Liver (tissue), 9 donors: Measurements from ENCODE around the gene DUS1L. TPM values are rescaled to one million over a fixed set of nuclear protein-coding genes. Genes with fewer than 3 reads are reported as not detected.
A peak's percentile ranks its signal among the peaks of the same experiment; 100 is the strongest.

Experiments
- DNase-seq: peaks from one replicate; pipeline ENCODE4 v3.0.0-alpha.2; 2017; ENCODE audit warnings: low spot score
- H3K27ac ChIP-seq, 2 donors: one replicate each; pipeline ENCODE4 v1.7.0; 2013; ENCODE audit warnings: inconsistent platforms in 2 of 2, low read length in 2 of 2, control low read depth in 1 of 2, low read depth in 1 of 2, mild to moderate bottlenecking in 1 of 2
- H3K27me3 ChIP-seq, 4 donors: one replicate each; pipeline versions ENCODE4 v1.6.1 to v1.7.0; 2013; ENCODE audit warnings: low read length in 3 of 4, inconsistent platforms in 1 of 4, mild to moderate bottlenecking in 1 of 4, moderate library complexity in 1 of 4; ENCODE audit not compliant: control insufficient read depth in 4 of 4, insufficient read depth in 4 of 4
- H3K36me3 ChIP-seq, 4 donors: one replicate each; pipeline versions ENCODE4 v1.6.1 to v1.7.0; 2013; ENCODE audit warnings: low read length in 3 of 4, mild to moderate bottlenecking in 3 of 4, low read depth in 1 of 4, moderate library complexity in 1 of 4; ENCODE audit not compliant: control insufficient read depth in 4 of 4, insufficient read depth in 3 of 4
- H3K4me1 ChIP-seq, 4 donors: one replicate each; pipeline versions ENCODE4 v1.6.1 to v1.7.0; 2013; ENCODE audit warnings: low read length in 3 of 4, mild to moderate bottlenecking in 3 of 4, moderate library complexity in 1 of 4; ENCODE audit not compliant: control insufficient read depth in 4 of 4, insufficient read depth in 4 of 4
- H3K4me3 ChIP-seq, 3 donors: one replicate each; pipeline versions ENCODE4 v1.6.1 to v1.7.0; 2013; ENCODE audit warnings: low read length in 3 of 3, control low read depth in 1 of 3, low read depth in 1 of 3, mild to moderate bottlenecking in 1 of 3
- H3K9ac ChIP-seq, 2 donors: one replicate each; pipeline ENCODE4 v1.7.0; 2013; ENCODE audit warnings: low read length in 2 of 2, mild to moderate bottlenecking in 2 of 2, moderate library complexity in 2 of 2, control low read depth in 1 of 2, low read depth in 1 of 2
- H3K9me3 ChIP-seq, 4 donors: one replicate each; pipeline versions ENCODE4 v1.6.1 to v1.7.0; 2013; ENCODE audit warnings: low read length in 3 of 4; ENCODE audit not compliant: control insufficient read depth in 4 of 4
- FOXA1 ChIP-seq: IDR thresholded peaks from 2 replicates; pipeline ENCODE4 v1.6.1; 2016; ENCODE audit warnings: antibody characterized with exemption
- FOXA2 ChIP-seq: IDR thresholded peaks from 2 replicates; pipeline ENCODE4 v1.6.1; 2016; ENCODE audit warnings: antibody characterized with exemption
- GABPA ChIP-seq, 2 donors: IDR thresholded peaks in 1 of 2; conservative IDR thresholded peaks in 1 of 2; 2 replicates each; pipeline ENCODE4 v1.6.1; 2016; ENCODE audit warnings: antibody characterized with exemption in 2 of 2, mild to moderate bottlenecking in 1 of 2, moderate library complexity in 1 of 2
- HNF4A ChIP-seq, 2 donors: conservative IDR thresholded peaks; 2 replicates each; pipeline ENCODE4 v1.6.1; 2016; ENCODE audit warnings: antibody characterized with exemption in 2 of 2, mild to moderate bottlenecking in 2 of 2
- HNF4G ChIP-seq: IDR thresholded peaks from 2 replicates; pipeline ENCODE4 v1.6.1; 2016; ENCODE audit warnings: antibody characterized with exemption
- NR2F2 ChIP-seq: IDR thresholded peaks from 2 replicates; pipeline ENCODE4 v1.6.1; 2016; ENCODE audit warnings: antibody characterized with exemption
- RAD21 ChIP-seq, 2 donors: IDR thresholded peaks; 2 replicates each; pipeline ENCODE4 v1.6.1; 2016; ENCODE audit warnings: antibody characterized with exemption in 2 of 2, mild to moderate bottlenecking in 2 of 2
- RXRA ChIP-seq, 2 donors: IDR thresholded peaks; 2 replicates each; pipeline ENCODE4 v1.6.1; 2017 to 2018; ENCODE audit warnings: antibody characterized with exemption in 2 of 2, mild to moderate bottlenecking in 1 of 2
- SP1 ChIP-seq: IDR thresholded peaks from 2 replicates; pipeline ENCODE4 v1.6.1; 2018; ENCODE audit warnings: antibody characterized with exemption, mild to moderate bottlenecking
- TAF1 ChIP-seq: conservative IDR thresholded peaks from 2 replicates; pipeline ENCODE4 v1.6.1; 2016; ENCODE audit warnings: antibody characterized with exemption, mild to moderate bottlenecking
- YY1 ChIP-seq: IDR thresholded peaks from 2 replicates; pipeline ENCODE4 v1.6.1; 2016; ENCODE audit warnings: antibody characterized with exemption, mild to moderate bottlenecking
- WGBS: extraction: QIAGEN DNeasy Blood & Tissue Kit; methylation state at CpG from one replicate; pipeline ENCODE4 v1.1.7; 2013; 5-methylcytosine and 5-hydroxymethylcytosine counted together
- polyA plus RNA-seq, 2 donors: library from polyadenylated mRNA; stranded (reverse) in 1 of 2; unstranded in 1 of 2; fragments of 200-250 nt in 1 of 2; fragments of >200 nt in 1 of 2; fragmentation: Nextera tagmentation in 1 of 2; extraction: Ambion mirVana in 1 of 2; gene quantifications; one replicate each; pipeline versions ENCODE4 v1.2.1 to v1.2.3, GENCODE V29; 2013 to 2015
- total RNA-seq, 2 donors: library from RNA; depleted of rRNA; stranded (reverse); fragments of >200 nt; gene quantifications; one replicate each; pipeline ENCODE4 v1.2.3, GENCODE V29; 2014
- TF ChIP-seq, protein P1 (sequence below): IDR thresholded peaks from 2 replicates; pipeline ENCODE4 v1.6.1; 2016; ENCODE audit warnings: antibody characterized with exemption, mild to moderate bottlenecking
- TF ChIP-seq, protein P2 (sequence below): fragments of 150-350 bp; IDR thresholded peaks from 2 replicates; pipeline ENCODE4 v1.5.1; 2017; ENCODE audit warnings: improper control_type of control experiment, low read depth, low read length; ENCODE audit not compliant: missing input control
- TF ChIP-seq, protein P3 (sequence below): IDR thresholded peaks from 2 replicates; pipeline ENCODE4 v1.6.1; 2016; ENCODE audit warnings: antibody characterized with exemption
- TF ChIP-seq, protein P4 (sequence below): IDR thresholded peaks from 2 replicates; pipeline ENCODE4 v1.6.1; 2016; ENCODE audit warnings: antibody characterized with exemption
- donor health status: healthy.
- donor health status: healthy.
- donor health status: healthy.
- donor health status: healthy.
- donor health status: healthy.

The DUS1L gene
- total and polyA plus RNA-seq, 4 donors = 40.6 to 74.7 (median 53.3) TPM

DNA sequence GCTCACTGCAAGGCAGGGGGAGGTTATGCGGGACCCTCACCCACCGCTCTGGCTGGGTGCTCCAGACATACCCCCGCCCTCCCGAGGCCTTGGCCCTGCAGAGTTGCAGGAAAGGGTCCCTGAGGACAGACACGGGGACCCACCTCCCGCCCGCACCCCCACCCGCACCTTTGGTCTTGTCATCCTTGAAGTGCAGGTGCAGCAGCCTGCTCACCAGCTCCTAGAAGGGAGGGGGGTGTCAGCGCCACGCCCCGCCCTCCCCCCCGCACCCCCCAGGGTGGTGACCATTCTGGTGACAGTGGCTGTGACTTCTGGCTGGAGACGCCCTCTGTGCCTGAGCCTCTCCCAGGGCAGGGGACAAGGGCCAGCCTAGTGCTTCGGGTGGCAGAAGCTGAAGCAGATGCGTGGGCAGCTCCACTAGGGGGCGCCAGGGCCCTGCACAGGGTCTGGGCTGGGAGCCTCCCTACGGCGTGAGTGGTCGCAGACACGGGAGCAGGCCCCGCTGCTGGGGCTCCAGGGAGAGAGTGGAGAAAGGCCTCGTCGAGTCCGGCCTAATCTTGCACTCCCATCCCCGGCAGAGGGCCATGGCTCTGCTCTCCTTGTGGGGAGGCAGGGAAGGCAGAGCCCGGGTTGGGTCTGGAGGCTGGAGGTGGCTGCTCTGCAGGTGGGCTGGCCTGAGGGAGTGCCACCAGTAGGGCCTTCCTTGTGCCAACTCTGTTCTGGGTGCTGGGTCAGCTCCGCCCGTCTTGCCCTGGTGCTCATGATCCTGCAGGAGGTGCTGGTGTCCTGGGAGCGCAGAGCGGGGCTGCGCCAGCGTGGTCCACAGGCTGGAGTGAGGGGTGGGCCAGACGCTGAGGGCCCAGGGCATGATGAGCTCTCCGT is 45.7 kb downstream of the DUS1L start:
- WGBS = 60% methylated on average over 34 of the region's 34 CpGs

DNA sequence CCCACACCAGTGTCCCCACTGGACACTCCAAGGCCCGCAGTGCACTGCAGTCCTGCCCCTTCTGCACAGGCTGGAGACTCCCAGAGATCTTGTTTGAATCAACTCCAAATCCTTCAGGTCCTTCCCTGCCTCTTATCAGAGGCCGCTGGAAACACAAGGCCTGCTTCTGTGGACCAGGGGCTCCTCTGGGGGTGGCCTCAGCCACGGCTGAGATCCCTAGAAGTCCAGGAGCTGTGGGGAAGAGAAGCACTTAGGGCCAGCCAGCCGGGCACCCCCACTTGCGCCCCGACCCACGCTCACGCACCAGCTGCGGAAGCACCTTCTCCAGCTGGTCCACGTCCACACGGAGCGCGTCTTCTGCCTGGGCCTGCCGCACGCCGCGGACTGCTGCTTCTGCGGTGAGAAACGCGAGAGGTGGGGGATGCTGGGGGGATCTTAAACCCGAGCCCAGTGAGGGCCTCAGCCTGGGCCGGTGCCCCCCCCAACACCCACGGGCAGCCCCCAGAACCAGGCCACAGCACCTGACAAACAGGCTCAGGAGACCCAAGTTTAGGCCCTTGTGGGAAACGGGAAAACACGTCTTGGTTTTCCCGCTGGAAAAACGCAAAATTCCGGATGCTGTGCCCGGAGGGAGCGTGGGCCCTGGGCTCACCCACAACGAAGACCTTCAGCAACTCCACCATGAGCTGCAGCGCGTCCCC is 46.5 kb downstream of the DUS1L start:
- H3K27me3 ChIP-seq = no peaks in the 10 kb centered on the region
- peaks cover 13 to 43% (median 31%) of the 10 kb centered on the region in 4 donors for H3K4me1 ChIP-seq
- H3K9me3 ChIP-seq = no peaks in the 10 kb centered on the region
- H3K27ac ChIP-seq = no peak overlapping the region
- H3K9ac ChIP-seq = no peak overlapping the region
- 91% methylated on average over 33 of the region's 33 CpGs for WGBS
- H3K36me3 ChIP-seq = no peaks in the 10 kb centered on the region
- H3K4me3 ChIP-seq = no peak overlapping the region
- no peak for DNase-seq
- TF ChIP-seq GABPA (IDR thresholded peaks at IDR 0.05 in 1 of 2, conservative IDR thresholded peaks at IDR 0.05 in 1 of 2) = no peak
- TF ChIP-seq, protein P1, sequence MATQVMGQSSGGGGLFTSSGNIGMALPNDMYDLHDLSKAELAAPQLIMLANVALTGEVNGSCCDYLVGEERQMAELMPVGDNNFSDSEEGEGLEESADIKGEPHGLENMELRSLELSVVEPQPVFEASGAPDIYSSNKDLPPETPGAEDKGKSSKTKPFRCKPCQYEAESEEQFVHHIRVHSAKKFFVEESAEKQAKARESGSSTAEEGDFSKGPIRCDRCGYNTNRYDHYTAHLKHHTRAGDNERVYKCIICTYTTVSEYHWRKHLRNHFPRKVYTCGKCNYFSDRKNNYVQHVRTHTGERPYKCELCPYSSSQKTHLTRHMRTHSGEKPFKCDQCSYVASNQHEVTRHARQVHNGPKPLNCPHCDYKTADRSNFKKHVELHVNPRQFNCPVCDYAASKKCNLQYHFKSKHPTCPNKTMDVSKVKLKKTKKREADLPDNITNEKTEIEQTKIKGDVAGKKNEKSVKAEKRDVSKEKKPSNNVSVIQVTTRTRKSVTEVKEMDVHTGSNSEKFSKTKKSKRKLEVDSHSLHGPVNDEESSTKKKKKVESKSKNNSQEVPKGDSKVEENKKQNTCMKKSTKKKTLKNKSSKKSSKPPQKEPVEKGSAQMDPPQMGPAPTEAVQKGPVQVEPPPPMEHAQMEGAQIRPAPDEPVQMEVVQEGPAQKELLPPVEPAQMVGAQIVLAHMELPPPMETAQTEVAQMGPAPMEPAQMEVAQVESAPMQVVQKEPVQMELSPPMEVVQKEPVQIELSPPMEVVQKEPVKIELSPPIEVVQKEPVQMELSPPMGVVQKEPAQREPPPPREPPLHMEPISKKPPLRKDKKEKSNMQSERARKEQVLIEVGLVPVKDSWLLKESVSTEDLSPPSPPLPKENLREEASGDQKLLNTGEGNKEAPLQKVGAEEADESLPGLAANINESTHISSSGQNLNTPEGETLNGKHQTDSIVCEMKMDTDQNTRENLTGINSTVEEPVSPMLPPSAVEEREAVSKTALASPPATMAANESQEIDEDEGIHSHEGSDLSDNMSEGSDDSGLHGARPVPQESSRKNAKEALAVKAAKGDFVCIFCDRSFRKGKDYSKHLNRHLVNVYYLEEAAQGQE = no peak
- no peak for TF ChIP-seq SP1
- no peak for TF ChIP-seq NR2F2
- no peak for TF ChIP-seq FOXA2
- TF ChIP-seq YY1 = no peak

More for the DNA sequence above, 45.7 kb downstream of the DUS1L start:
- TF ChIP-seq, protein P2, sequence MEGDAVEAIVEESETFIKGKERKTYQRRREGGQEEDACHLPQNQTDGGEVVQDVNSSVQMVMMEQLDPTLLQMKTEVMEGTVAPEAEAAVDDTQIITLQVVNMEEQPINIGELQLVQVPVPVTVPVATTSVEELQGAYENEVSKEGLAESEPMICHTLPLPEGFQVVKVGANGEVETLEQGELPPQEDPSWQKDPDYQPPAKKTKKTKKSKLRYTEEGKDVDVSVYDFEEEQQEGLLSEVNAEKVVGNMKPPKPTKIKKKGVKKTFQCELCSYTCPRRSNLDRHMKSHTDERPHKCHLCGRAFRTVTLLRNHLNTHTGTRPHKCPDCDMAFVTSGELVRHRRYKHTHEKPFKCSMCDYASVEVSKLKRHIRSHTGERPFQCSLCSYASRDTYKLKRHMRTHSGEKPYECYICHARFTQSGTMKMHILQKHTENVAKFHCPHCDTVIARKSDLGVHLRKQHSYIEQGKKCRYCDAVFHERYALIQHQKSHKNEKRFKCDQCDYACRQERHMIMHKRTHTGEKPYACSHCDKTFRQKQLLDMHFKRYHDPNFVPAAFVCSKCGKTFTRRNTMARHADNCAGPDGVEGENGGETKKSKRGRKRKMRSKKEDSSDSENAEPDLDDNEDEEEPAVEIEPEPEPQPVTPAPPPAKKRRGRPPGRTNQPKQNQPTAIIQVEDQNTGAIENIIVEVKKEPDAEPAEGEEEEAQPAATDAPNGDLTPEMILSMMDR = peak; percentile 67
- TF ChIP-seq, protein P3, sequence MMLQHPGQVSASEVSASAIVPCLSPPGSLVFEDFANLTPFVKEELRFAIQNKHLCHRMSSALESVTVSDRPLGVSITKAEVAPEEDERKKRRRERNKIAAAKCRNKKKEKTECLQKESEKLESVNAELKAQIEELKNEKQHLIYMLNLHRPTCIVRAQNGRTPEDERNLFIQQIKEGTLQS = no peak
- TF ChIP-seq, protein P4, sequence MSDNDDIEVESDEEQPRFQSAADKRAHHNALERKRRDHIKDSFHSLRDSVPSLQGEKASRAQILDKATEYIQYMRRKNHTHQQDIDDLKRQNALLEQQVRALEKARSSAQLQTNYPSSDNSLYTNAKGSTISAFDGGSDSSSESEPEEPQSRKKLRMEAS = no peak
- TF ChIP-seq YY1 (no peak), RXRA (IDR thresholded peaks at IDR 0.05) (peak in 1 of 2 donors; percentile 18), FOXA2 (no peak), NR2F2 (no peak), HNF4A (conservative IDR thresholded peaks at IDR 0.05) (no peak), TAF1 (no peak), HNF4G (no peak), RAD21 (IDR thresholded peaks at IDR 0.05) (peak; percentile 56 to 79), FOXA1 (no peak), SP1 (no peak)
- TF ChIP-seq, protein P1 = no peak
- Histone ChIP-seq H3K4me1 (peaks cover 13 to 51% (median 36%) of the 10 kb centered on the region in 4 donors), H3K36me3 (no peaks in the 10 kb centered on the region), H3K27ac (no peak overlapping the region), H3K9ac (no peak overlapping the region), H3K9me3 (no peaks in the 10 kb centered on the region), H3K27me3 (no peaks in the 10 kb centered on the region), H3K4me3 (no peak overlapping the region)
- peak; percentile 79 for DNase-seq
